NB4 (cell line): ENCODE measurements around the gene DGKB.

Experiments used
- DNase-seq: peaks from one replicate; pipeline ENCODE4 v3.0.0; 2010; ENCODE audit warnings: low read depth
- H3K4me3 ChIP-seq: one replicate; pipeline ENCODE4 v1.5.1; 2011; ENCODE audit warnings: mild to moderate bottlenecking, low read depth, low read length, moderate library complexity
- CTCF ChIP-seq: IDR thresholded peaks from one replicate; pipeline ENCODE4 v1.5.1; 2012; ENCODE audit warnings: low read depth, low read length
- MAX ChIP-seq: IDR thresholded peaks from 2 replicates; pipeline ENCODE4 v1.6.1; 2011; ENCODE audit warnings: low read depth, low read length
- MYC ChIP-seq: IDR thresholded peaks from 2 replicates; pipeline ENCODE4 v1.6.1; 2011; ENCODE audit warnings: low read depth, low read length
- POLR2A ChIP-seq: IDR thresholded peaks from 2 replicates; pipeline ENCODE4 v1.6.1; 2011; ENCODE audit warnings: mild to moderate bottlenecking; ENCODE audit not compliant: insufficient read length; ENCODE audit errors: extremely low read depth

The DGKB gene

GRCh38 chr7:14229047-14229446 lies 673.5 kb downstream of the DGKB start:
- no peak for DNase-seq
- TF ChIP-seq POLR2A = no peak
- no peak for TF ChIP-seq CTCF
- no peak for TF ChIP-seq MAX
- no peak overlapping the region for H3K4me3 ChIP-seq

GRCh38 chr7:14228341-14228740 lies 674.2 kb downstream of the DGKB start:
- TF ChIP-seq POLR2A (no peak), CTCF (no peak), MAX (no peak), MYC (no peak)
- no peak overlapping the region for H3K4me3 ChIP-seq
- DNase-seq = no peak

- H3K4me3 ChIP-seq = no peak overlapping the region
- no peak for DNase-seq
- TF ChIP-seq MAX = no peak
- no peak for TF ChIP-seq MYC
- TF ChIP-seq CTCF = no peak
- no peak for TF ChIP-seq POLR2A
Measured at GRCh38 chr7:14226126-14226525, 676.4 kb downstream of the DGKB start.

GRCh38 chr7:14219125-14219524 lies 683.4 kb downstream of the DGKB start:
- DNase-seq = no peak
- TF ChIP-seq CTCF (no peak), MYC (no peak), POLR2A (no peak), MAX (no peak)
- H3K4me3 ChIP-seq = no peak overlapping the region

GRCh38 chr7:14218338-14218737 lies 684.2 kb downstream of the DGKB start:
- TF ChIP-seq CTCF (no peak), MAX (no peak), MYC (no peak), POLR2A (no peak)
- no peak overlapping the region for H3K4me3 ChIP-seq
- DNase-seq = no peak

GRCh38 chr7:14209896-14210484 lies 692.6 kb downstream of the DGKB start:
- H3K4me3 ChIP-seq = no peak overlapping the region
- DNase-seq = no peak
- TF ChIP-seq CTCF (no peak), POLR2A (no peak), MYC (no peak), MAX (no peak)
